Endothelial cell of umbilical vein (primary cell): Measurements from ENCODE around the gene GDNF. TPM values are rescaled to one million over a fixed set of nuclear protein-coding genes. Genes with fewer than 3 reads are reported as not detected.

Experiments used
- BruUV-seq: library from RNA; stranded (reverse); fragments of 400-500 nt; replicated peaks from 2 replicates; lab custom pipeline; 2021; lab: Mats Ljungman, UMichigan
- CTCF ChIA-PET: fragments of 300-600, 350-600 bp; sonication (Branson Sonifier 250); formaldehyde crosslinking; loops from one replicate; lab custom pipeline; 2021; ENCODE audit warnings: antibody characterized with exemption, inconsistent platforms; lab: Charles Lee
- POLR2A ChIA-PET: fragments of 300-600, 350-600 bp; sonication (Branson Sonifier 250); formaldehyde crosslinking; loops from one replicate; lab custom pipeline; 2021; ENCODE audit warnings: antibody characterized with exemption, inconsistent platforms; lab: Charles Lee
- DNase-seq: peaks from one replicate; pipeline ENCODE4 v3.0.0-alpha.2; 2011; ENCODE audit warnings: low read depth, low spot score
- FAIRE-seq: peaks from 2 replicates; lab custom pipeline; 2011; peaks lifted over from hg19 to GRCh38; lab: Jason Lieb, UNC
- H2AFZ ChIP-seq: 2 replicates; pipeline ENCODE4 v1.6.0; 2012; ENCODE audit warnings: low read depth, low read length, control low read depth, inconsistent platforms
- H3K27ac ChIP-seq: 2 replicates; pipeline ENCODE4 v1.5.1; 2011; ENCODE audit warnings: low read depth, mild to moderate bottlenecking, control low read depth, low read length, moderate library complexity; ENCODE audit not compliant: insufficient read depth
- H3K27me3 ChIP-seq, 2 experiments: 2 replicates each; pipeline versions ENCODE4 v1.6.0 to v1.6.1; 2011; ENCODE audit warnings: low read length in 2 of 2, mixed read lengths in 1 of 2; ENCODE audit not compliant: control insufficient read depth in 2 of 2, insufficient read depth in 2 of 2
- H3K36me3 ChIP-seq, 2 experiments: 2 replicates in 1 of 2; 3 replicates in 1 of 2; pipeline ENCODE4 v1.5.1; 2011; ENCODE audit warnings: low read length in 2 of 2, mild to moderate bottlenecking in 1 of 2, moderate library complexity in 1 of 2; ENCODE audit not compliant: control insufficient read depth in 2 of 2, insufficient read depth in 2 of 2; ENCODE audit errors: extremely low read depth in 1 of 2
- H3K4me1 ChIP-seq: 3 replicates; pipeline ENCODE4 v1.5.1; 2011; ENCODE audit warnings: mild to moderate bottlenecking, low read length; ENCODE audit not compliant: control insufficient read depth, insufficient read depth; ENCODE audit errors: extremely low read depth
- H3K4me2 ChIP-seq: 2 replicates; pipeline ENCODE4 v1.6.1; 2011; ENCODE audit warnings: low read length, control low read depth, mixed read lengths; ENCODE audit not compliant: insufficient read depth
- H3K4me3 ChIP-seq, 3 experiments: fragments of 200-600 bp in 1 of 3; sonication (generic), shearing (Covaris generic) in 1 of 3; replicated peaks in 1 of 3; 2 replicates each; pipeline ENCODE4 v1.5.1; 2011 to 2016; ENCODE audit warnings: control low read depth in 3 of 3, low read length in 3 of 3, mild to moderate bottlenecking in 2 of 3, inconsistent platforms in 1 of 3, low read depth in 1 of 3, moderate library complexity in 1 of 3; ENCODE audit not compliant: insufficient read depth in 1 of 3
- H3K79me2 ChIP-seq: 2 replicates; pipeline ENCODE4 v1.6.0; 2012; ENCODE audit warnings: low read length, inconsistent platforms; ENCODE audit not compliant: control insufficient read depth, insufficient read depth
- H3K9ac ChIP-seq: replicated peaks from 2 replicates; pipeline ENCODE3; 2011; ENCODE audit warnings: low read length, control low read depth; ENCODE audit not compliant: insufficient read depth; ENCODE audit errors: extremely low read depth
- H3K9me1 ChIP-seq: replicated peaks from 3 replicates; pipeline ENCODE4 v1.6.0; 2011; ENCODE audit warnings: mild to moderate bottlenecking, low read length; ENCODE audit not compliant: control insufficient read depth, insufficient read depth; ENCODE audit errors: extremely low read depth
- H3K9me3 ChIP-seq: replicated peaks from 2 replicates; pipeline ENCODE4 v1.5.1; 2012; ENCODE audit warnings: low read length, inconsistent platforms; ENCODE audit not compliant: control insufficient read depth, insufficient read depth
- H4K20me1 ChIP-seq: replicated peaks from 2 replicates; pipeline ENCODE3; 2011; ENCODE audit warnings: mild to moderate bottlenecking, low read length; ENCODE audit not compliant: control insufficient read depth, insufficient read depth; ENCODE audit errors: extremely low read depth
- EZH2 ChIP-seq: IDR thresholded peaks from 2 replicates; pipeline ENCODE4 v1.6.1; 2012; ENCODE audit warnings: borderline replicate concordance, low read depth, mild to moderate bottlenecking, moderate library complexity, low read length, inconsistent platforms; ENCODE audit not compliant: severe bottlenecking
- FOS ChIP-seq: IDR thresholded peaks from 2 replicates; pipeline ENCODE4 v1.6.1; 2011; ENCODE audit warnings: mild to moderate bottlenecking, low read length, moderate library complexity, borderline replicate concordance; ENCODE audit not compliant: insufficient read depth
- GATA2 ChIP-seq: IDR thresholded peaks from 2 replicates; pipeline ENCODE4 v1.7.0; 2011; ENCODE audit warnings: low read depth, mild to moderate bottlenecking, moderate library complexity, mixed read lengths, low read length; ENCODE audit not compliant: insufficient read length, insufficient read depth
- JUN ChIP-seq: IDR thresholded peaks from 2 replicates; pipeline ENCODE4 v1.6.1; 2011; ENCODE audit warnings: borderline replicate concordance, low read depth; ENCODE audit not compliant: insufficient read length, insufficient read depth
- MYC ChIP-seq: IDR thresholded peaks from one replicate; pipeline ENCODE4 v1.6.1; 2011; ENCODE audit warnings: mild to moderate bottlenecking, low read depth, low read length
- POLR2A ChIP-seq: IDR thresholded peaks from 2 replicates; pipeline ENCODE4 v1.6.1; 2012; ENCODE audit warnings: low read depth, mild to moderate bottlenecking, control low read depth, low read length
- POLR2AphosphoS5 ChIP-seq: IDR thresholded peaks from 2 replicates; pipeline ENCODE4 v1.6.1; 2012; ENCODE audit warnings: low read depth, mild to moderate bottlenecking, control low read depth, low read length, moderate library complexity; ENCODE audit not compliant: insufficient read depth
- dilution Hi-C: fragments of 300-500 bp; cut with MboI; formaldehyde crosslinking; loops from one replicate; pipeline ENCODE4 v1.15.0; 2019; ENCODE audit warnings: low sequenced_read_pairs; ENCODE audit not compliant: extremely low pct_ligation_motif_present
- intact Hi-C: fragments of 100-400 bp; cut with micrococcal nuclease; formaldehyde crosslinking; loops from one replicate; pipeline ENCODE4 v1.10.0; 2022
- polyA plus RNA-seq, 4 experiments: library from polyadenylated mRNA; depleted of rRNA in 3 of 4; stranded (reverse) in 3 of 4; unstranded in 1 of 4; fragments of >200 nt; gene quantifications; 2 replicates each; pipeline versions ENCODE4 v1.2.1 to v1.2.3, GENCODE V29; 2011 to 2012; ENCODE audit warnings: missing spikeins in 1 of 4
- total RNA-seq: library from RNA; stranded (reverse); gene quantifications from 2 replicates; pipeline ENCODE4 v1.2.3, GENCODE V29; 2021
- TF ChIP-seq, protein P1 (sequence below): IDR thresholded peaks from 2 replicates; pipeline ENCODE4 v1.6.1; 2011; ENCODE audit not compliant: insufficient read depth, insufficient read length
- TF ChIP-seq, protein P2 (sequence below), 2 donors: IDR thresholded peaks; 1 replicate in 1 of 2; 2 replicates in 1 of 2; pipeline ENCODE4 v1.5.1; 2011; ENCODE audit warnings: low read length in 2 of 2, mild to moderate bottlenecking in 2 of 2, moderate library complexity in 2 of 2, control low read depth in 1 of 2, inconsistent platforms in 1 of 2, low read depth in 1 of 2; ENCODE audit not compliant: insufficient read depth in 1 of 2; ENCODE audit errors: extremely low read depth in 1 of 2

Gene GDNF
- total and polyA plus RNA-seq, 2 donors (not counting 3 experiments of a cell fraction or from before 2014, with no cell fraction given) = not detected

DNA sequence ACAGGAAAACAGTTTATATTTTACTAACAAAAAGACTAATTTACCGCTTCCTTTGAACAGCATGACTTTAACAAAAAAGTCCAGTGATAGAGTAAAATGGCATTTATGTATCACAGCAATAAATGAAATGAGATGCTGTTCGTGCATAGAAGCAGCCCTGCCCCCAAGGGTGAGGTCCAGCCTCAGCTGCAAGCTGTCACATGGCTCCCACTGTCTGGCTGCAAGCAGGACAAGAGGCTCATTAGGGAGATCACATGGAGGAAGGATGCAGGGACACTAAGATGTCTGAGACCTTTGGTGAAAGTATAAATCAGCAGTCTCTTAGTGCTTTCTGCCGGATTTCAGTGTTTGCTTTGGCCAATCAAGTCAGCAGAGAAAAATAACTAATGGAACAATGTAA lies 23.0 kb downstream of the GDNF start:
- Histone ChIP-seq H3K79me2 (no peaks in the 10 kb centered on the region), H3K36me3 (no peaks in the 10 kb centered on the region), H3K4me2 (no peak overlapping the region), H3K27ac (no peak overlapping the region), H4K20me1 (no peaks in the 10 kb centered on the region), H3K4me1 (peaks cover 2% of the 10 kb centered on the region), H3K9me3 (no peaks in the 10 kb centered on the region), H3K9me1 (no peaks in the 10 kb centered on the region), H3K4me3 (no peak overlapping the region), H3K27me3 (peaks cover 0 to 5% of the 10 kb centered on the region in 2 experiments), H3K9ac (no peak overlapping the region), H2AFZ (no peak overlapping the region)
- dilution Hi-C loops (no loop called here), intact Hi-C loops (no loop called here)
- no TSS peak for BruUV-seq
- DNase-seq (no peak), FAIRE-seq (no peak)
- CTCF ChIA-PET = interaction anchor here (1.3 kb wide), 1 partner anchor 404 kb away, joined by 7 read pairs; no protein-coding TSS in a partner anchor
- TF ChIP-seq GATA2 = no peak
- TF ChIP-seq, protein P1, sequence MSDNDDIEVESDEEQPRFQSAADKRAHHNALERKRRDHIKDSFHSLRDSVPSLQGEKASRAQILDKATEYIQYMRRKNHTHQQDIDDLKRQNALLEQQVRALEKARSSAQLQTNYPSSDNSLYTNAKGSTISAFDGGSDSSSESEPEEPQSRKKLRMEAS = no peak
- no peak for TF ChIP-seq POLR2A
- TF ChIP-seq MYC = no peak
- no peak for TF ChIP-seq POLR2AphosphoS5
- no peak for TF ChIP-seq EZH2
- TF ChIP-seq, protein P2, sequence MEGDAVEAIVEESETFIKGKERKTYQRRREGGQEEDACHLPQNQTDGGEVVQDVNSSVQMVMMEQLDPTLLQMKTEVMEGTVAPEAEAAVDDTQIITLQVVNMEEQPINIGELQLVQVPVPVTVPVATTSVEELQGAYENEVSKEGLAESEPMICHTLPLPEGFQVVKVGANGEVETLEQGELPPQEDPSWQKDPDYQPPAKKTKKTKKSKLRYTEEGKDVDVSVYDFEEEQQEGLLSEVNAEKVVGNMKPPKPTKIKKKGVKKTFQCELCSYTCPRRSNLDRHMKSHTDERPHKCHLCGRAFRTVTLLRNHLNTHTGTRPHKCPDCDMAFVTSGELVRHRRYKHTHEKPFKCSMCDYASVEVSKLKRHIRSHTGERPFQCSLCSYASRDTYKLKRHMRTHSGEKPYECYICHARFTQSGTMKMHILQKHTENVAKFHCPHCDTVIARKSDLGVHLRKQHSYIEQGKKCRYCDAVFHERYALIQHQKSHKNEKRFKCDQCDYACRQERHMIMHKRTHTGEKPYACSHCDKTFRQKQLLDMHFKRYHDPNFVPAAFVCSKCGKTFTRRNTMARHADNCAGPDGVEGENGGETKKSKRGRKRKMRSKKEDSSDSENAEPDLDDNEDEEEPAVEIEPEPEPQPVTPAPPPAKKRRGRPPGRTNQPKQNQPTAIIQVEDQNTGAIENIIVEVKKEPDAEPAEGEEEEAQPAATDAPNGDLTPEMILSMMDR (IDR thresholded peaks at IDR 0.05; ENCODE audit: extremely low read depth in 1 of 2, insufficient read depth in 1 of 2, low read depth in 1 of 2, low read length in 2 of 2) = no peak
- no peak for TF ChIP-seq JUN
- TF ChIP-seq FOS = no peak
- POLR2A ChIA-PET = no interaction called here
